Neuronal stem cell (in vitro differentiated cells): ENCODE measurements around the gene DNAH8.

Experiments
- DNase-seq: peaks from one replicate; pipeline ENCODE4 v3.0.0-alpha.2; 2013; ENCODE audit warnings: low spot score
- H2AFZ ChIP-seq: one replicate; pipeline ENCODE4 v1.6.1; 2013; ENCODE audit warnings: mild to moderate bottlenecking, low read length, inconsistent platforms
- H2AK5ac ChIP-seq: 2 replicates; pipeline ENCODE4 v1.6.1; 2013; ENCODE audit warnings: low read depth, mild to moderate bottlenecking, inconsistent platforms, low read length, moderate library complexity, mixed read lengths
- H2BK120ac ChIP-seq: 2 replicates; pipeline ENCODE4 v1.6.1; 2013; ENCODE audit warnings: low read depth, mild to moderate bottlenecking, inconsistent platforms, low read length, moderate library complexity, mixed read lengths
- H2BK12ac ChIP-seq: one replicate; pipeline ENCODE4 v1.6.1; 2013; ENCODE audit warnings: low read length, inconsistent platforms
- H2BK15ac ChIP-seq: 2 replicates; pipeline ENCODE4 v1.6.1; 2013; ENCODE audit warnings: mild to moderate bottlenecking, low read length, inconsistent platforms, mixed read lengths
- H2BK5ac ChIP-seq: one replicate; pipeline ENCODE4 v1.6.1; 2013; ENCODE audit warnings: inconsistent platforms, mild to moderate bottlenecking, low read length, moderate library complexity
- H3K14ac ChIP-seq: one replicate; pipeline ENCODE4 v1.6.1; 2013; ENCODE audit warnings: low read length, inconsistent platforms
- H3K18ac ChIP-seq: 2 replicates; pipeline ENCODE4 v1.6.1; 2013; ENCODE audit warnings: low read length, inconsistent platforms
- H3K23ac ChIP-seq: 2 replicates; pipeline ENCODE4 v1.6.1; 2013; ENCODE audit warnings: low read depth, mild to moderate bottlenecking, mixed read lengths, low read length, inconsistent platforms; ENCODE audit not compliant: poor library complexity
- H3K27ac ChIP-seq: replicated peaks from 3 replicates; pipeline ENCODE4 v1.5.1; 2013; ENCODE audit warnings: low read length, inconsistent platforms
- H3K27me3 ChIP-seq, 3 experiments: 2 replicates each; pipeline ENCODE4 v1.6.1; 2013; ENCODE audit warnings: low read length in 3 of 3, mild to moderate bottlenecking in 2 of 3, inconsistent platforms in 1 of 3, low read depth in 1 of 3, mixed read lengths in 1 of 3, moderate library complexity in 1 of 3; ENCODE audit not compliant: control insufficient read depth in 3 of 3, insufficient read depth in 3 of 3
- H3K36me3 ChIP-seq, 2 donors: replicated peaks in 1 of 2; 2 replicates each; pipeline ENCODE4 v1.6.1; 2013; ENCODE audit warnings: low read length in 2 of 2; ENCODE audit not compliant: control insufficient read depth in 2 of 2, insufficient read depth in 2 of 2
- H3K4ac ChIP-seq: 2 replicates; pipeline ENCODE4 v1.6.1; 2013; ENCODE audit warnings: inconsistent platforms, mild to moderate bottlenecking, low read length, moderate library complexity
- H3K4me1 ChIP-seq, 2 donors: 1 replicate in 1 of 2; 2 replicates in 1 of 2; pipeline ENCODE4 v1.6.1; 2013; ENCODE audit warnings: low read length in 2 of 2, low read depth in 1 of 2; ENCODE audit not compliant: control insufficient read depth in 2 of 2, insufficient read depth in 1 of 2
- H3K4me2 ChIP-seq: one replicate; pipeline ENCODE4 v1.6.1; 2013; ENCODE audit warnings: mild to moderate bottlenecking, low read length, inconsistent platforms; ENCODE audit not compliant: insufficient read depth, poor library complexity, severe bottlenecking
- H3K4me3 ChIP-seq, 2 donors: 2 replicates each; pipeline ENCODE4 v1.5.1; 2013; ENCODE audit warnings: low read length in 2 of 2, mild to moderate bottlenecking in 2 of 2, inconsistent platforms in 1 of 2, moderate library complexity in 1 of 2
- H3K79me1 ChIP-seq: one replicate; pipeline ENCODE4 v1.6.1; 2013; ENCODE audit warnings: low read depth, mild to moderate bottlenecking, inconsistent platforms, low read length, moderate library complexity
- H3K9ac ChIP-seq: one replicate; pipeline ENCODE4 v1.6.1; 2013; ENCODE audit warnings: mild to moderate bottlenecking, low read depth, low read length, inconsistent platforms; ENCODE audit not compliant: poor library complexity
- H3K9me3 ChIP-seq, 2 donors: replicated peaks in 1 of 2; 2 replicates each; pipeline versions ENCODE3 to v1.6.1; 2013; ENCODE audit warnings: low read length in 2 of 2, mild to moderate bottlenecking in 2 of 2, inconsistent platforms in 1 of 2, low read depth in 1 of 2, mixed read lengths in 1 of 2, moderate library complexity in 1 of 2; ENCODE audit not compliant: control insufficient read depth in 2 of 2, insufficient read depth in 1 of 2
- H4K8ac ChIP-seq: one replicate; pipeline ENCODE4 v1.6.1; 2013; ENCODE audit warnings: low read depth, mild to moderate bottlenecking, inconsistent platforms, low read length, moderate library complexity
- H4K91ac ChIP-seq: one replicate; pipeline ENCODE4 v1.6.1; 2013; ENCODE audit warnings: low read length, low read depth, mild to moderate bottlenecking, inconsistent platforms; ENCODE audit not compliant: poor library complexity
- WGBS, 2 donors: extraction: QIAGEN DNeasy Blood & Tissue Kit; methylation state at CpG; one replicate each; pipeline ENCODE4 v1.1.7; 2013; ENCODE audit warnings: missing lambda C conversion rate in 2 of 2, mixed read lengths in 1 of 2; ENCODE audit not compliant: insufficient read length in 2 of 2, insufficient replicate concordance in 1 of 2; ENCODE audit errors: extremely low coverage in 2 of 2; 5-methylcytosine and 5-hydroxymethylcytosine counted together

DNAH8 gene

GRCh38 chr6:38784506-38785235, 69.6 kb downstream of the DNAH8 start:
- no peak overlapping the region for H3K27ac ChIP-seq
- no peak overlapping the region for H4K91ac ChIP-seq
- no peak overlapping the region for H3K4me3 ChIP-seq
- no peak overlapping the region for H2AK5ac ChIP-seq
- H3K36me3 ChIP-seq: no peaks in the 10 kb centered on the region
- no peak overlapping the region for H3K4ac ChIP-seq
- no CpG with 5 or more reads among the region's 2 CpGs for WGBS, 2 donors
- no peak overlapping the region for H2BK15ac ChIP-seq
- H2BK5ac ChIP-seq: no peak overlapping the region
- DNase-seq: no peak
- no peak overlapping the region for H2BK120ac ChIP-seq
- peaks cover 0 to 18% (median 0%) of the 10 kb centered on the region in 3 experiments for H3K27me3 ChIP-seq
- no peak overlapping the region for H3K9ac ChIP-seq
- H3K4me1 ChIP-seq: peaks cover 0 to 3% of the 10 kb centered on the region in 2 donors
- H4K8ac ChIP-seq: no peak overlapping the region
- H3K79me1 ChIP-seq: no peaks in the 10 kb centered on the region
- no peak overlapping the region for H3K4me2 ChIP-seq
- H3K23ac ChIP-seq: no peak overlapping the region
- no peak overlapping the region for H3K14ac ChIP-seq
- no peak overlapping the region for H3K18ac ChIP-seq
- no peak overlapping the region for H2AFZ ChIP-seq
- H3K9me3 ChIP-seq: no peaks in the 10 kb centered on the region
- H2BK12ac ChIP-seq: no peak overlapping the region

GRCh38 chr6:38786486-38786885, 71.4 kb downstream of the DNAH8 start:
- H3K9ac ChIP-seq: no peak overlapping the region
- H4K8ac ChIP-seq: no peak overlapping the region
- no peak overlapping the region for H2BK120ac ChIP-seq
- no peak overlapping the region for H3K14ac ChIP-seq
- H3K23ac ChIP-seq: no peak overlapping the region
- peaks cover 0 to 3% of the 10 kb centered on the region in 2 donors for H3K4me1 ChIP-seq
- H3K27ac ChIP-seq: no peak overlapping the region
- DNase-seq: no peak
- peaks cover 0 to 20% (median 0%) of the 10 kb centered on the region in 3 experiments for H3K27me3 ChIP-seq
- no peak overlapping the region for H2AK5ac ChIP-seq
- no peak overlapping the region for H2BK5ac ChIP-seq
- no peak overlapping the region for H3K4ac ChIP-seq
- no peak overlapping the region for H3K4me2 ChIP-seq
- H3K79me1 ChIP-seq: no peaks in the 10 kb centered on the region
- no peaks in the 10 kb centered on the region for H3K9me3 ChIP-seq
- no peak overlapping the region for H2BK12ac ChIP-seq
- H3K4me3 ChIP-seq: no peak overlapping the region
- H4K91ac ChIP-seq: no peak overlapping the region
- no peak overlapping the region for H2BK15ac ChIP-seq
- no peak overlapping the region for H2AFZ ChIP-seq
- H3K36me3 ChIP-seq: no peaks in the 10 kb centered on the region
- H3K18ac ChIP-seq: no peak overlapping the region
- no CpG with 5 or more reads among the region's 5 CpGs for WGBS, 2 donors

GRCh38 chr6:38789256-38789655, 74.1 kb downstream of the DNAH8 start:
- WGBS, 2 donors: no CpG with 5 or more reads among the region's 2 CpGs

GRCh38 chr6:38792356-38792755, 77.2 kb downstream of the DNAH8 start:
- no CpG with 5 or more reads among the region's 2 CpGs for WGBS, 2 donors
- DNase-seq: no peak
- Histone ChIP-seq H3K9me3 (no peaks in the 10 kb centered on the region), H3K4me2 (no peak overlapping the region), H3K27me3 (peaks cover 0 to 7% (median 0%) of the 10 kb centered on the region in 3 experiments), H2BK12ac (no peak overlapping the region), H4K8ac (no peak overlapping the region), H3K23ac (no peak overlapping the region), H3K14ac (no peak overlapping the region), H2BK120ac (no peak overlapping the region), H4K91ac (no peak overlapping the region), H2AK5ac (no peak overlapping the region), H2BK5ac (no peak overlapping the region), H3K36me3 (no peaks in the 10 kb centered on the region), H3K18ac (no peak overlapping the region), H3K4me1 (peaks cover 0 to 1% of the 10 kb centered on the region in 2 donors), H2AFZ (no peak overlapping the region), H3K4ac (no peak overlapping the region), H3K79me1 (no peaks in the 10 kb centered on the region), H3K9ac (no peak overlapping the region), H3K27ac (no peak overlapping the region), H3K4me3 (no peak overlapping the region), H2BK15ac (no peak overlapping the region)

More at GRCh38 chr6:38789256-38789655, 74.1 kb downstream of the DNAH8 start:
- Histone ChIP-seq H2BK15ac (no peak overlapping the region), H2AFZ (no peak overlapping the region), H3K4me3 (no peak overlapping the region), H3K79me1 (no peaks in the 10 kb centered on the region), H3K27ac (no peak overlapping the region), H3K4ac (no peak overlapping the region), H3K4me1 (no peaks in the 10 kb centered on the region), H3K14ac (no peak overlapping the region), H3K18ac (no peak overlapping the region), H4K91ac (no peak overlapping the region), H2BK120ac (no peak overlapping the region), H3K36me3 (no peaks in the 10 kb centered on the region), H2AK5ac (no peak overlapping the region), H3K9ac (no peak overlapping the region), H3K27me3 (peaks cover 0 to 13% (median 0%) of the 10 kb centered on the region in 3 experiments), H3K23ac (no peak overlapping the region), H3K4me2 (no peak overlapping the region), H2BK12ac (no peak overlapping the region), H2BK5ac (no peak overlapping the region), H3K9me3 (no peaks in the 10 kb centered on the region), H4K8ac (no peak overlapping the region)
- DNase-seq: no peak
